Sigmoid colon (tissue), 4 donors: ENCODE measurements around the gene ENTPD2.

Experiments
- EP300 ChIP-seq, 4 donors: sonication (generic); formaldehyde crosslinking; IDR thresholded peaks; one replicate each; pipeline ENCODE4 v1.6.1; 2017; ENCODE audit warnings: antibody characterized with exemption in 4 of 4
- POLR2A ChIP-seq, 2 donors: fragments of 450-650 bp; IDR thresholded peaks; one replicate each; pipeline ENCODE4 v1.6.1; 2016; ENCODE audit warnings: antibody characterized with exemption in 2 of 2, mild to moderate bottlenecking in 2 of 2, moderate library complexity in 2 of 2
- POLR2AphosphoS5 ChIP-seq, 4 donors: sonication (generic); formaldehyde crosslinking; IDR thresholded peaks; one replicate each; pipeline ENCODE4 v1.6.1; 2017; ENCODE audit warnings: antibody characterized with exemption in 4 of 4
- TF ChIP-seq, protein P1 (sequence below), 4 experiments: fragments of 450-650 bp in 3 of 4; fragments of 200-600 bp in 1 of 4; IDR thresholded peaks; one replicate each; pipeline ENCODE4 v1.5.1; 2016 to 2019; ENCODE audit warnings: antibody characterized with exemption in 4 of 4, mild to moderate bottlenecking in 3 of 4, moderate library complexity in 2 of 4

DNA sequence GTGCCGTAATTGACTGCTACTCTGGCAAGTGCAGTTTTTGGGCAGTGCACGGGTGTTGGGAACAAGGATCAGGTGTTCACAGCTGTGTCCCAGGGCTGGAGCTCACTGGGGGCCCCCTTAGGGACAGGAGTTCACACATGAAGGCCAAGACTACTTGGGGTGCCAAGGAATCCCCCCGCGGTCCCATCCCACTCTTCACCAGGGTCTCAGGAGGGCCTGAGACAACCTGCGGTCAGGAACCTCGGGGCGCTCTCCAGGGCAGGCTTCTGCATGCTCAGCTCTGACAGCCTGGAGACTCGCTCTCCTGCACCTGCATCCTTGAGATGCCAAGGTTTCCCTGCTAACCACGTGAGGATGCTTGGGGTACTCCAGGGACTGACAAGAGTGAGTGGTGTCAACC is 30.7 kb upstream of the ENTPD2 start:
- TF ChIP-seq, protein P1, sequence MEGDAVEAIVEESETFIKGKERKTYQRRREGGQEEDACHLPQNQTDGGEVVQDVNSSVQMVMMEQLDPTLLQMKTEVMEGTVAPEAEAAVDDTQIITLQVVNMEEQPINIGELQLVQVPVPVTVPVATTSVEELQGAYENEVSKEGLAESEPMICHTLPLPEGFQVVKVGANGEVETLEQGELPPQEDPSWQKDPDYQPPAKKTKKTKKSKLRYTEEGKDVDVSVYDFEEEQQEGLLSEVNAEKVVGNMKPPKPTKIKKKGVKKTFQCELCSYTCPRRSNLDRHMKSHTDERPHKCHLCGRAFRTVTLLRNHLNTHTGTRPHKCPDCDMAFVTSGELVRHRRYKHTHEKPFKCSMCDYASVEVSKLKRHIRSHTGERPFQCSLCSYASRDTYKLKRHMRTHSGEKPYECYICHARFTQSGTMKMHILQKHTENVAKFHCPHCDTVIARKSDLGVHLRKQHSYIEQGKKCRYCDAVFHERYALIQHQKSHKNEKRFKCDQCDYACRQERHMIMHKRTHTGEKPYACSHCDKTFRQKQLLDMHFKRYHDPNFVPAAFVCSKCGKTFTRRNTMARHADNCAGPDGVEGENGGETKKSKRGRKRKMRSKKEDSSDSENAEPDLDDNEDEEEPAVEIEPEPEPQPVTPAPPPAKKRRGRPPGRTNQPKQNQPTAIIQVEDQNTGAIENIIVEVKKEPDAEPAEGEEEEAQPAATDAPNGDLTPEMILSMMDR (IDR thresholded peaks at IDR 0.05): no peak
- TF ChIP-seq POLR2A (IDR thresholded peaks at IDR 0.05) (no peak), EP300 (IDR thresholded peaks at IDR 0.05) (no peak), POLR2AphosphoS5 (IDR thresholded peaks at IDR 0.05) (no peak)
